Cardiac muscle cell (in vitro differentiated cells and primary cell): ENCODE data around the gene CLASP1. TPM values are rescaled to one million over a fixed set of nuclear protein-coding genes. Genes with fewer than 3 reads are reported as not detected.

Experiments used
- DNase-seq, 2 donors: peaks; one replicate each; pipeline versions ENCODE4 v3.0.0 to v3.0.0-alpha.2; 2010 to 2017; ENCODE audit warnings: low read depth in 1 of 2, low spot score in 1 of 2
- H3K27ac ChIP-seq: fragments of 200-600 bp; sonication (generic); 2 replicates; pipeline ENCODE4 v1.5.1; 2016
- H3K27me3 ChIP-seq: fragments of 200-600 bp; sonication (generic); 2 replicates; pipeline ENCODE4 v1.6.0; 2016; ENCODE audit warnings: control low read depth
- H3K36me3 ChIP-seq: fragments of 200-600 bp; sonication (generic); 2 replicates; pipeline ENCODE4 v1.5.1; 2016; ENCODE audit warnings: control low read depth
- H3K4me1 ChIP-seq: fragments of 200-600 bp; sonication (generic); 2 replicates; pipeline ENCODE4 v1.8.1; 2017; ENCODE audit warnings: low read depth, mild to moderate bottlenecking, mixed run types
- H3K4me3 ChIP-seq: fragments of 200-600 bp; sonication (generic); 2 replicates; pipeline ENCODE4 v1.5.1; 2016; ENCODE audit warnings: mild to moderate bottlenecking
- H3K9me3 ChIP-seq: fragments of 200-600 bp; sonication (generic); 2 replicates; pipeline ENCODE4 v1.5.1; 2017; ENCODE audit warnings: low read depth, mild to moderate bottlenecking, control low read depth
- polyA plus RNA-seq: library from polyadenylated mRNA; unstranded; fragments of >200 nt; fragmentation: Nextera tagmentation; extraction: Ambion mirVana; gene quantifications from 2 replicates; pipeline ENCODE4 v1.2.1, GENCODE V29; 2016
- total RNA-seq: library from RNA; depleted of rRNA; stranded (reverse); fragments of >200 nt; gene quantifications from 2 replicates; pipeline ENCODE4 v1.2.3, GENCODE V29; 2016
- TF ChIP-seq, protein P1 (sequence below): IDR thresholded peaks from 2 replicates; pipeline ENCODE4 v1.5.1; 2012; ENCODE audit warnings: low read depth, mild to moderate bottlenecking, low read length

The CLASP1 gene
- total and polyA plus RNA-seq, 2 experiments from 2014 or later, result 24.8 to 53.0 TPM

DNA sequence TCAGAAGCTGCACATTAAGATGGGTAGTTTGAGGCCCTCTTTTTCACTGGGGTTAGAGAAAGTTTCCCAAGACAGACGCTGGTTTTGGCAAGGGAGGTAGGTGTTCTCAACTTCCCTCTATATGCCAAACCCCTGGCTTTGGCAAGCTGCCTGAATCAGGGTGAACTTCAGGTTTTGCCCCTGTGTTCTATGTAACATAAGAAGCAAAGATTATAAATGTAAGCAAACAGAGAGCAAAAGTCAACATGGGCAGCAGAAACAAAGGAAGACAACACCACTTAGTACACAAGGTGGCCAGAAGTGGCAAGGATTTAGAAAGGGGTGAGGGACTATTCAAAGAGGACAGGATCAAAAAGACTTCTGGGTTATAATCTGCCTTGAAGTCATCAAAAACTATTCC lies 293.8 kb downstream of the CLASP1 start:
- no peaks in the 10 kb centered on the region for H3K27me3 ChIP-seq
- H3K4me3 ChIP-seq, result no peak overlapping the region
- TF ChIP-seq, protein P1, sequence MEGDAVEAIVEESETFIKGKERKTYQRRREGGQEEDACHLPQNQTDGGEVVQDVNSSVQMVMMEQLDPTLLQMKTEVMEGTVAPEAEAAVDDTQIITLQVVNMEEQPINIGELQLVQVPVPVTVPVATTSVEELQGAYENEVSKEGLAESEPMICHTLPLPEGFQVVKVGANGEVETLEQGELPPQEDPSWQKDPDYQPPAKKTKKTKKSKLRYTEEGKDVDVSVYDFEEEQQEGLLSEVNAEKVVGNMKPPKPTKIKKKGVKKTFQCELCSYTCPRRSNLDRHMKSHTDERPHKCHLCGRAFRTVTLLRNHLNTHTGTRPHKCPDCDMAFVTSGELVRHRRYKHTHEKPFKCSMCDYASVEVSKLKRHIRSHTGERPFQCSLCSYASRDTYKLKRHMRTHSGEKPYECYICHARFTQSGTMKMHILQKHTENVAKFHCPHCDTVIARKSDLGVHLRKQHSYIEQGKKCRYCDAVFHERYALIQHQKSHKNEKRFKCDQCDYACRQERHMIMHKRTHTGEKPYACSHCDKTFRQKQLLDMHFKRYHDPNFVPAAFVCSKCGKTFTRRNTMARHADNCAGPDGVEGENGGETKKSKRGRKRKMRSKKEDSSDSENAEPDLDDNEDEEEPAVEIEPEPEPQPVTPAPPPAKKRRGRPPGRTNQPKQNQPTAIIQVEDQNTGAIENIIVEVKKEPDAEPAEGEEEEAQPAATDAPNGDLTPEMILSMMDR, result no peak
- H3K4me1 ChIP-seq, result no peaks in the 10 kb centered on the region
- no peak overlapping the region for H3K27ac ChIP-seq
- H3K9me3 ChIP-seq, result no peaks in the 10 kb centered on the region
- DNase-seq, result no peak
- peaks cover 25% of the 10 kb centered on the region for H3K36me3 ChIP-seq

DNA sequence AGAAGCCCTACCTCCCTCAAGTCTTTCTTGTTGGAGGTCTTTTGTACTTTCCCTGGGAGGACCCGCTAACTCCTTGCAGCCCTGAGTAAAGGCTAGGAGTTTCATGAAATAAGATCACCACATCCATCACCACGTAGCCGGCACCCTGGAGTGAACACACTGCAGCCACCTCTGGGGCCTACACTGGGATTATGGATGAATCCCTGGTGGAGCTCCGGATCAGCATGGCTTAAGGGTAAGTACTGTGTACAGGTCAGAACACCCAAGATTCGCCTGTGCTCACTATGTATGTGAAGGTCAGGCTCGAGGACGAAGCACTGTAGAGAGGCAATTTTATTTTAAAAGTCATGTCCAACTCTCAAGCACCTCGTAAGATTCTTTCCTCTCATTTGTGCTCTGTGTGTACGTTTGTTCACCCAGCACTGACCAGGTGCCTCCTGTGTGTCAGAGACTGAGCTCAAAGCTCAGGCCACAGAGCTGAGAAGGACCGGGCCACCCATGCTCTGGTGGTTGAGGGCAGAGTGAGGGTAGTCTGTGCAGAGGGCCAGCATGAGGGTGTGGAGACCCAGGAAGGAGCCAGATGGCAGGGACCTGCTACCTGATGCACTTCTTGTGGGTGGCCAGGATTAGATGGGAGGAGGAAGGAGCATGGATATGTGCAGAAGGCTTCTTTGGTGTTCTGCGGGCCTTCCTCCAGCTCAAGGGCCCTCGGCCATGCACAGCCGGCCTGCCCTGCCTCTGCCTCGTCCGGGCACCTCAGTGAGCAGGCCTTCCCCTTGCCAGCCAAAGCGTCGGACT lies 297.5 kb downstream of the CLASP1 start:
- no peak overlapping the region for H3K27ac ChIP-seq
- H3K9me3 ChIP-seq, result no peaks in the 10 kb centered on the region
- no peak for DNase-seq
- no peaks in the 10 kb centered on the region for H3K27me3 ChIP-seq
- peaks cover 44% of the 10 kb centered on the region for H3K36me3 ChIP-seq
- H3K4me1 ChIP-seq, result no peaks in the 10 kb centered on the region
- TF ChIP-seq, protein P1, result no peak
- H3K4me3 ChIP-seq, result no peak overlapping the region

DNA sequence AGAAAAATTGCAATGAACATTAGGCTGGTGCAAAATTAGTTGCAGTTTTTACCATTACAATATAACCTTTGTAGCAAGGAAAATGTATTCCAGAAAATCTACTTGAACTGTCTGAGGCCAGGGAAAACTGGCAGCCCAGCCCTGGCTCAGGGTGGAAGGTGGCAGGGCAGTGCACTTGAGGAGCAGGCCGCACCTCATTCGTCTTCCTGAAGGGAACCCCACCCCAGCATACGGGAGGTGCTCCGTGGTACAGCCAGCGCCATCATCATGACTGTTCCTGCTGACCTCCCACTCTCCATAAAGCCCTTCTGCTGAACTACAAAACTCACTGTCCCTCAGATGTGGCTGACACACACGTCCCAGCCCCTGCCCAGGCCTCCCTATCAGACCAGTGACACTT lies 298.4 kb downstream of the CLASP1 start:
- Histone ChIP-seq H3K9me3 (no peaks in the 10 kb centered on the region), H3K4me3 (no peak overlapping the region), H3K36me3 (peaks cover 53% of the 10 kb centered on the region)

DNA sequence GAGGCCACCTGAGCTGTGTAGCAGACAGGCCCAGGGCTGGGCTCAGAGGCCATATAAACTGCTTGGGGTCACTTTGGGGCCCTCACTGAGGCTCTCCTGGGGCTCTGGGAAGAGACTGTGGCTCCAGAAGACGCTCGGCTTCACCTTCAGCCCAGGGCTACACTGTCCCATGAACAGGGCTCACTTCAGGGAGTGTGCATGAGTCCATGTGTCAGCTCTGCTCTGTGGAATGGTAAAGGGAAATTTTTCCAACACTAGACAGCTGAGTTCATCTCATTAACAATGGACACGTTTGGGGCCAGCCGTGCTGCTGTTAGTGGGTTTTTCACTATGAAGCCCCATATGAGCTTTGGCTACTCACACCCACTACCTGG lies 298.9 kb downstream of the CLASP1 start:
- no peak for DNase-seq
- Histone ChIP-seq H3K4me3 (no peak overlapping the region), H3K4me1 (no peaks in the 10 kb centered on the region), H3K36me3 (peaks cover 58% of the 10 kb centered on the region), H3K27ac (peak overlapping the region; percentile 34), H3K27me3 (no peaks in the 10 kb centered on the region), H3K9me3 (no peaks in the 10 kb centered on the region)
- TF ChIP-seq, protein P1, result no peak

More for the DNA sequence above, 298.4 kb downstream of the CLASP1 start:
- no peak for DNase-seq
- no peaks in the 10 kb centered on the region for H3K4me1 ChIP-seq
- no peak overlapping the region for H3K27ac ChIP-seq
- H3K27me3 ChIP-seq, result no peaks in the 10 kb centered on the region
- TF ChIP-seq, protein P1, result no peak

DNA sequence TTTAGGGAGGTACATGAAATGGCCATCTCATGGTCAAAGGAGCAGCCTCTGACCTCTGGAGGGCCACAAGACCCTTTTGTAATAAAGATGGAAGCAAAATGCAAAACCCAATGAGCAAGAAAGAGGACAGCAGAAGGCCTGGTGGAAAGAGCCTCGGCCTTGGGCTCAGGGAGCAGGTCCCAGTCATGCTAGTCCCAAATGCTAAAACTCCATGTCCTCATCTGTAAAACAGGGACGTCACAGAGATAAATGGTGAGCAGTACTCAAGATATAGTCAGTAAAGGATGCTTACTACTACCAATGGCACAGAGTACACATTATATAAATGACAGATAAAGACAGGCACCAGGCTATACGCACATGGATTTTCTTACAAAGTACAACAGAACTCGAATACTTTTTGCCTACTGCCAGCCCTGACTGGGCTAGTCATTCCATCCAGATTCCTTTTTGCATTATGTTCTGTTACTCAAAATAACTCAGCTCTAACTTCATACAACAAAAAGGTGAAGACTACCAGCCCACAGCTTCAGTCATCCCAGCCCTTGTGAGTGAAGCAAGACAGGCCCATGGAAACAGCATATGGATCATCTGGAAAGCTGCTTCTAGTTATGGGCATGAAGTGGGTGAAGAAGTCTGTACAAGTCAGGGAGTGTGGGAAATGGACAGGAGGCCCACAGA lies 299.4 kb downstream of the CLASP1 start:
- DNase-seq, result no peak
- H3K27ac ChIP-seq, result peak overlapping the region; percentile 34
- H3K36me3 ChIP-seq, result peaks cover 60% of the 10 kb centered on the region
- no peak overlapping the region for H3K4me3 ChIP-seq
- no peaks in the 10 kb centered on the region for H3K9me3 ChIP-seq
- TF ChIP-seq, protein P1, result no peak
- H3K4me1 ChIP-seq, result no peaks in the 10 kb centered on the region
- no peaks in the 10 kb centered on the region for H3K27me3 ChIP-seq
